ENCODE measurements around the gene NR1D2.

The NR1D2 gene

DNA sequence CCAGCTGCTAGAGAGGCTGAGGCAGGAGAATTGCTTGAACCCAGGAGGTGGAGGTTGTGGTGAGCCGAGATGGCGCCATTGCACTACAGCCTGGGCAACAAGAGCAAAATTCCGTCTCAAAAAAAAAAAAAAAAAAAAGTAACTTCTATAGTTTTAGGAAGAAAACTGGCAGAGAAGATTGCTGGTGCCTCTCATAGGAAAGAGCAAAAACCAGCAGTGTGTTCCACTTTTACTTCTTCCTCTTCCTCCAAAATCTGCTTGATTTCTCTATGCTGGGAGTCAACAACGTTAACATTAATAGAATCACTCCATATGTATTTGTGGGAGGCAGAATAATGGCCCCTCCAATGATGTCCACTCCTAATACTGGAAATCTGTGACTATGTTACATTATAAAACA lies 12.5 kb upstream of the NR1D2 start:
- no peak for DNase-seq

DNA sequence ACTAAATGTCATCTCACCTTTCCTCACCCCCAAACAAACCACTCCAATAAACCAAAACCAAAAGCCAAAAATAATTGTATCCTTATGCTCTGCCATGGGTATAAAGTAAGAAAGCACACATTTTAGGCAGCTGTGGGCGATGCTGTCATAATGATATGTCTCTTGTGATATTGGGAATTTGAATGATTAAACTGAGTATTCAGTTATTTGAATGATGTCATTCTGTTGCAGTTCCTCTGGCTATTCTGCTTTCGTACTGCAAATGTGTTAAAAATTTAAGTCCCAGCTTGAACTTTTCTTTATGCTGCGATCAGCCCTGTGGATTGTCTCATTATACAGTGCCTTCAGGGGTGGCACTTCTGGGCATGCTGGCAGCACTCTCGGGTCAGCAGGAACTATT lies 10.8 kb upstream of the NR1D2 start:
- DNase-seq: no peak

- DNase-seq: no peak
Measured at GRCh38 chr3:23937296-23937695, 7.8 kb upstream of the NR1D2 start.

GRCh38 chr3:23938688-23939087 lies 6.4 kb upstream of the NR1D2 start:
- no peak for DNase-seq

DNA sequence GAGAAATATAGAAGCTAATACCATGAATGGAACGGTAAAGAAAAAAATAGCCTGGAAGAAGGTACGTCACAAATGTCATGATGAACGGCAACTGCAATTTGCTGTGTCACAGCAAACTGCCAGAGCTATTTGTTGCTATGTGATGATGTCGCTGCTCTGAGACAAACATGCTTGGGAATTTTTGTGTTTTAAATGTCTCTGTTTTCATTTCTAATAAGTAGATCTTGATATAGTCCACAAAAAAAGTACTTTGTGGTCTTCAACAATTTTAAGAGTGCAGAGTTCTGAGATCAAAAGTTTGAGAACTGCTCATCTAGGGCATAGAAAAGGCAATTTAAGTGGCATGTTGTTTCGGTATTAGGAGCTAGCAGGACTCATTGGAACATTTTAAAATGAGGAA lies 4.3 kb upstream of the NR1D2 start:
- DNase-seq: no peak

- DNase-seq: no peak
Measured at GRCh38 chr3:23941440-23941839, 3.6 kb upstream of the NR1D2 start.

DNA sequence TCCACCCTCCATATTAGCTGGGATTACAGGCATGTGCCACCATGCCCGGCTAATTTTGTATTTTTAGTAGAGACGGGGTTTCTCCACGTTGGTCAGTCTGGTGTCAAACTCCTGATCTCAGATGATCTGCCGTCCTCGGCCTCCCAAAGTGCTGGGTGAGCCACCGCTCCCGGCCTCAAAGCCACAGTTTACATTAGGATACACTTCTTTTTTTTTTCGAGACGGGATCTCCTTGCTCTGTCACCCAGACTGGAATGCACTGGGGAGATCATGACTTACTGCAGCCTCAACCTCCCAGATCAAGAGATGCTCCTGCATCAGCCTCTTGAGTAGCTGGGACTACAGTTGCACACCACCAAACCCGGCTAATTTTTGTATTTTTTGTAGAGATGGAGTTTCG lies 2.5 kb upstream of the NR1D2 start:
- DNase-seq: no peak

- DNase-seq: no peak
Measured at GRCh38 chr3:23944007-23944783, 891 bp upstream of the NR1D2 start.

- DNase-seq: no peak
Measured at GRCh38 chr3:23945663-23945912, 502 bp downstream of the NR1D2 start.

GRCh38 chr3:23945913-23946687 lies 1.0 kb downstream of the NR1D2 start:
- peak; percentile 93 for DNase-seq

DNA sequence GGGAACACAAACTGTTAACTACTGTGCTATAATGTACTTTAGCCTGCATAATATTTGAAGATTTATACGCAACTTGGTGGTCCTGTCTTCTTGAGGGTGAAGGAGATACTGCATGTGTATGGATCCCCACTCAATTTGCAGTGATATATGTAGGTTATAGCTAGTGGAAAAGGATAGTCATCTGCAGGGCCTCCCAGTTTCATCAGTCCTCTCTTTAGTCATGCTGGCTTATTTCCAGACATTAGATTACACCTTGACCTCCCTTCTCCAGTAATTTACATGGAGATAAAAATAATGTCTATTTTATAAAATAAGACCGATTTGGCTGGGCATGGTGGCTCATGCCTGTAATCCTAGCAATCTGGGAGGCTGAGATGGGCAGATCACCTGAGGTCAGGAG lies 3.7 kb downstream of the NR1D2 start:
- no peak for DNase-seq

DNA sequence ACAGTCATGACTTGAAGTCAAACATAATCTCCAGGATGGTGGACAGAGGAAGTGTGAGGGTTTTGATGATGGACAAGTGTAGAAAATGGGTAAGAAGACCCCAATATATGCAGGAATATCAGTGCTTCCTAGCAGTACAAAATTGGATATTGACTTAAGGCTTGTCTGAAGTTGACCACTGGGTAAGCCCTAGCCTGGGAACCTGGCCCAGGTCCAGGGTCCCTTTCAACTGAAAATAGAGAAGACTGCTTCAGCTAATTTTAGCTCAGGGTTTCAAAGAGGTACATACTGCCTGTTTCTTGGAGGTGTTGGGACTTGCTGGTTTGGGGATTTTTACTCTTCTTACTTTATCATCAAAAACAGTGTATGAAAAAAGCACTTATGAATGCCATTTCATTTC lies 4.7 kb downstream of the NR1D2 start:
- no peak for DNase-seq

DNA sequence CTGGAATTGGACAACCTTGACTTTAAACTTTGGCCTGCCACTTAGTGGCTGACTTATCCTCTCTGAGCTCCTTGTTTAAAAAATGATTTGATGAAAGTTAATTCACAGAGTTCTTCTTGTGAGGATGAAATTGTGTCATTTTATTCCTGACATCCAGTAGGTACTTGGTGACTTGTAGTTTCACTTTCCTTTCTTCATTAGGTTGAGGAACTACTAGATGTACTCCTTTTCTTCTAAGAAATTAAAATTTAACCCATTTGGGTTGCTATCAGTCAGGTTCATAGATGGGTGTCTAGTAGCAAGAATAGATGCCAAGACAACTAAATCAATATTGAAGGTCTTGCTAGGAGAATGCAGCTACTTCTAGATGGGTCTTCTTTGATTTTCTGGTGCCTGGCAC lies 5.2 kb downstream of the NR1D2 start:
- no peak for DNase-seq

- no peak for DNase-seq
Measured at GRCh38 chr3:23952646-23953045, 7.6 kb downstream of the NR1D2 start.

DNA sequence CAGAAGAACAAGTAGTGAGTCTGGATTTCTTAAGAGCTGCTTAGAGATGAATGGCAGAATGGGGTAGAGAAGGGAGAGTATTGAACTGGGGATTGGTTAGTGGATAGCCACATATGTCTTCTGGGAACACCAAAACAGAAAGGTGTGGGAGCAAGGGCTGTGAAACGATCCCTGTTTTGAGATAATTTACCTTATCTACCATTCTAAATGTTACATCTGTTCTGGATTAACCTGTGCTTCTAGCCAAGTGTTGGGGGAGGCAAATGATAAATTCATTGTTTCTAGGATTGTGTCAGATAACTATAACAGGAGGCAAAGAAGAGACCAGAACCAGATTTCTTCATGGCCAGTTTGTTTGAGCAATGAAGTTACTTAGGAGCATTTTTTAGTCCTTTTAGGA lies 8.4 kb downstream of the NR1D2 start:
- DNase-seq: no peak

DNA sequence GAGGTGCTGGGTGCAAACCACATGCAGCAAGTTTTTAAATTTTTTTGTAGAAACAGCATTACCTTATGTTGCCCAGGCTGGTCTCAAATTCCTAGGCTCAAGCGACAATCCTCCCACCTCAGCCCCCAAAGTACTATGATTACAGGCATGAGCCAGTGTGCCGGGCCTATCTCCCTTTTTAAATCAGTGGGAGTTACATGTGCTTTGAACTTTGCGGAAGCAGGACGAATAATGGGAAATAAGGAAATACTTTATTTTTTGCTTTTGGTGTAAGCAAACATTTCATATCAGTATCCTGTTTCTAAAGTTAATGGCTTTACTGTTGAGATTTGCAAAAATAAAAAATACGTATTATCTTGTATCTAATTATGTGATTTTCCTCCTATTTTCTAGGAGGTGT lies 9.1 kb downstream of the NR1D2 start:
- no peak for DNase-seq

DNA sequence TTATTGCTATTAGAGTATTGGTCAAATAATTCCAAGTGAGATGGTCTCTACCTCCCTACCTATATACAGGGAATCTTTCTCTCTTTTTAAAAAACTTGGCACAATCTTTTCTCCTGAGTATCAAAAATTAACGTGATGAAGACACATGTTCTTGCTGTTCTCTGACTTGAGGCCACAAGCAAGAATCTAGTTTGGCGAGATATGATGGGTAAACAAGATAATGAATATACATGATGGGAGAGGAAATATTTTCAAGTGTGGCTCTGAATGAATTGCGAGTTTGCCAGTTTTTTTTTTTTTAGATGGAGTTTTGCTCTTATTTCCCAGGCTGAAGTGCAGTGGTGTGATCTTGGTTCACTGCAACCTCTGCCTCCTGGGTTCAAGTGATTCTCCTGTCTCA lies 11.6 kb downstream of the NR1D2 start:
- DNase-seq: no peak

DNA sequence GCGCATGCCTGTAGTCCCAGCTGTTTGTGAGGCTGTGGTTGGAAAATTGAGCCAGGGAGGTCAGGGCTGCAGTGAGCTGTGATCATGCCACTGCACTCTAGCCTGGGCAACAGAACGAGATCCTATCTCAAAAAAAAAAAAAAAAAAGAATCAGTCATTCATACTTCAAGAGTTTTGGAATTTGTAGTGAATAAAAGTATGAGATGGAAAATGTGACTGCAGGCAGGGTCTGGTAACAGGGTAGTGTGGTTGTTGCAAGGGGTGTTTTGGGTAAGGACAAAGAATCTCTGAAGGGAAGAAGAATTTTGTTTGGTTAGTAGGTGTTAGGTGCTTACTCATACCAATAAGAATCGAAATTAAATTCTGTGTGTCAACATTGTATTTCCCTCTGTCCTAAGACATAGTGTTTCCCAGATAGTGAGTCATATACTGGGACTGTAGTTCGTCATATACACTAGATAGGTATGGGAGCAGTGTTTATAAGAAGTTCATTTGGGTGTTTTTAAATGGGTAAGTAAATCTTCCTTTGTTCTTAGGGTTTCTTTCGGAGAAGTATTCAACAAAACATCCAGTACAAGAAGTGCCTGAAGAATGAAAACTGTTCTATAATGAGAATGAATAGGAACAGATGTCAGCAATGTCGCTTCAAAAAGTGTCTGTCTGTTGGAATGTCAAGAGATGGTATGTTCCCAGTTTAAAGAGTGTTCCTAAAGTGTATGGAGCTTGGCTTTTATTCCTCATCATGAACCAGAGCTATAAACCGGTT lies 14.2 kb downstream of the NR1D2 start:
- DNase-seq: no peak

DNA sequence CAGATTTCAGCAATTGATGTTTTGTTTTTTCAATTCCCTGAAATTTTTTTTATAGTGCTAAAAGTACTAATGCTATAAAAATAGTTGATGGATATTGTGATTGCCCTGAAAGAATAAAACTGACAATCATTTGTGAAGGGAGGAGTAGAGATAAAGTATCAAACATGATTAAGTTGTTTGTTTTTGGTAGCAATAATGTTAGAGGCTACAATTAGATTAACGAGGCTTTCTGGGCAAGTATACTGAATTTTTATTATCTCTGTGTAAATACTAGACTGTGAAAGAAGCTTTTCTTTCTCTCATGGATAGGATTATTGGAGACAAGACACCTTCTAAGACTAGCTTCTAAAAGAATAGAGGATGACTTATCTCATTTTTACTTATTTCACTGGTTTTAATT lies 15.6 kb downstream of the NR1D2 start:
- DNase-seq: no peak

DNA sequence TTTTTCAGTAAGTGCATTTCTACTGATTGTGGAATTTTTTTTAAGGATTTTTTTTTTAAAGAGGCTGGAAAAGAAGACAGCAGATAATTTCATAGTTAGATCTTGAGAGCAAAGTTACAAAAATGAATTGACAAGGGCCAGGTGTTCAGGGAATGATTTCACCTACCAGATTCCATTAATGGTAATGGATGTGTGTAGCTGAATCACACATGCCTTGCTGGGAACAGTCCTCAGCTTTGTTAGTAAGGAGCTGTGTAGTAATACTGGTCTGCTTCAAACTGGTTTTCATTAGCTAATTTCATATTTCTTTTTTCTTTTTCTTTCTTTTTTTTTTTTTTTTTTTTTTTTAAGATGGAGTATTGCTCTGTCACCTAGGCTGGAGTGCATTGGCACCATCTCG lies 16.0 kb downstream of the NR1D2 start:
- no peak for DNase-seq

DNA sequence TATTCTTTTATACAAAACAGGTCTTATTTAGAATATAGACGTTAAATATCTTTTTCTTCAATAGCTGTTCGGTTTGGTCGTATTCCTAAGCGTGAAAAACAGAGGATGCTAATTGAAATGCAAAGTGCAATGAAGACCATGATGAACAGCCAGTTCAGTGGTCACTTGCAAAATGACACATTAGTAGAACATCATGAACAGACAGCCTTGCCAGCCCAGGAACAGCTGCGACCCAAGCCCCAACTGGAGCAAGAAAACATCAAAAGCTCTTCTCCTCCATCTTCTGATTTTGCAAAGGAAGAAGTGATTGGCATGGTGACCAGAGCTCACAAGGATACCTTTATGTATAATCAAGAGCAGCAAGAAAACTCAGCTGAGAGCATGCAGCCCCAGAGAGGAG lies 16.8 kb downstream of the NR1D2 start:
- DNase-seq: no peak

DNA sequence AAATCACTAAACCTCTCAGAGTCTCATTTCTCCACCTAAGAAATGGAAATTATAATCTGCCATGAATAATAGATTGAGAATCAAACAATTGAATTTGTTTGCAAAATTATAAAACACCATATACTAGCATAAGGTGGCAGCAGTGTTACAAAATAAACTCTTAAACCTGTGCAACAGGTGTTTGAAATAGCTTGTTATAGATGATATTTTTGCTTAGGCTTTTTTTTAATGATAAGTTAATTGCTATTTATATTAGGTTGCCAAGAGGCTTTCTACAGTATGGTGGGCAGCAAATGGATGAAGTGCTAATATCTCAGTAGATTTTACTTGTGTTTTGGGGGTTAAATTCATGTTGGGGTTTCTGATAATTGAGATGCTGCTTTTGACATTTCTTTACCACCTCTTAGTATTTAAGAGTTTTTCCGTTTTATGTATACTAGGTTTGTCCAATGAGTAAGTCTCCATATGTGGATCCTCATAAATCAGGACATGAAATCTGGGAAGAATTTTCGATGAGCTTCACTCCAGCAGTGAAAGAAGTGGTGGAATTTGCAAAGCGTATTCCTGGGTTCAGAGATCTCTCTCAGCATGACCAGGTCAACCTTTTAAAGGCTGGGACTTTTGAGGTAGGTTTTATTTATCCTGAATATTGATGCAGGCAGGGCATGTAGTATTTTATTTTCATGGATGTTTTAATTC lies 19.6 kb downstream of the NR1D2 start:
- DNase-seq: no peak

- no peak for DNase-seq
Measured at GRCh38 chr3:23966328-23966727, 21.2 kb downstream of the NR1D2 start.

All from NCI-H345 (cell line).